Neural cell (in vitro differentiated cells): ENCODE measurements around the gene APOH. TPM values are rescaled to one million over a fixed set of nuclear protein-coding genes. Genes with fewer than 3 reads are reported as not detected.

Experiments used
- H2AFZ ChIP-seq: fragments of 200-600, 300-800 bp; sonication (generic), shearing (Covaris generic); 2 replicates; pipeline ENCODE4 v1.6.0; 2014; ENCODE audit warnings: low read depth, mild to moderate bottlenecking, antibody characterized with exemption, low read length, moderate library complexity
- H3F3A ChIP-seq: fragments of 200-600 bp; shearing (Covaris generic); 2 replicates; pipeline ENCODE4 v1.6.1; 2016; ENCODE audit warnings: mild to moderate bottlenecking, moderate library complexity, mixed read lengths, antibody characterized with exemption, low read length; ENCODE audit not compliant: insufficient read depth, poor library complexity, severe bottlenecking
- H3K27ac ChIP-seq: fragments of 200-600, 300-800 bp; sonication (generic), shearing (Covaris generic); 2 replicates; pipeline ENCODE4 v1.5.1; 2014; ENCODE audit warnings: mild to moderate bottlenecking, low read length, moderate library complexity
- H3K27me3 ChIP-seq: fragments of 300-800, 200-600 bp; sonication (generic), shearing (Covaris generic); 2 replicates; pipeline ENCODE4 v1.6.0; 2014; ENCODE audit warnings: mild to moderate bottlenecking, low read depth, low read length, moderate library complexity; ENCODE audit not compliant: insufficient read depth
- H3K36me3 ChIP-seq: fragments of 300-800, 200-600 bp; sonication (generic), shearing (Covaris generic); 2 replicates; pipeline ENCODE4 v1.5.1; 2014; ENCODE audit warnings: mild to moderate bottlenecking, antibody characterized with exemption, low read length, moderate library complexity; ENCODE audit not compliant: insufficient read depth
- H3K4me2 ChIP-seq: fragments of 300-800, 200-600 bp; sonication (generic), shearing (Covaris generic); 2 replicates; pipeline ENCODE4 v1.6.0; 2014; ENCODE audit warnings: mild to moderate bottlenecking, low read length
- H3K4me3 ChIP-seq: fragments of 300-800, 200-600 bp; sonication (generic), shearing (Covaris generic); 2 replicates; pipeline ENCODE4 v1.5.1; 2014; ENCODE audit warnings: mild to moderate bottlenecking, low read length, moderate library complexity
- H3K79me2 ChIP-seq: fragments of 200-600 bp; shearing (Covaris generic); replicated peaks from 2 replicates; pipeline ENCODE4 v1.6.0; 2014; ENCODE audit warnings: mild to moderate bottlenecking, low read length, moderate library complexity; ENCODE audit not compliant: insufficient read depth
- H3K9ac ChIP-seq: fragments of 300-800, 200-600 bp; sonication (generic), shearing (Covaris generic); 2 replicates; pipeline ENCODE4 v1.6.1; 2016; ENCODE audit warnings: mild to moderate bottlenecking, low read length, mixed read lengths
- H3K9me2 ChIP-seq: fragments of 200-600 bp; shearing (Covaris generic); 2 replicates; pipeline ENCODE4 v1.6.1; 2016; ENCODE audit warnings: mild to moderate bottlenecking, low read length, mixed read lengths; ENCODE audit not compliant: insufficient read depth
- H3K9me3 ChIP-seq: fragments of 200-600, 300-800 bp; sonication (generic), shearing (Covaris generic); 2 replicates; pipeline ENCODE4 v1.6.1; 2016; ENCODE audit warnings: mild to moderate bottlenecking, mixed run types, low read length, moderate library complexity, mixed read lengths
- H4K20me1 ChIP-seq: fragments of 200-600 bp; shearing (Covaris generic); 2 replicates; pipeline ENCODE4 v1.6.1; 2016; ENCODE audit warnings: mild to moderate bottlenecking, mixed run types; ENCODE audit not compliant: insufficient read depth
- EP300 ChIP-seq: fragments of 450-650 bp; conservative IDR thresholded peaks from 2 replicates; pipeline ENCODE4 v1.6.1; 2014; ENCODE audit warnings: antibody characterized with exemption, mild to moderate bottlenecking, moderate library complexity; ENCODE audit not compliant: poor library complexity, severe bottlenecking
- EZH2 ChIP-seq: fragments of 200-600, 300-800 bp; shearing (Covaris generic), sonication (generic); IDR thresholded peaks from 2 replicates; pipeline ENCODE4 v1.6.1; 2014; ENCODE audit warnings: antibody characterized with exemption, low read length, borderline replicate concordance, mild to moderate bottlenecking; ENCODE audit not compliant: insufficient read depth, poor library complexity, severe bottlenecking
- POLR2AphosphoS5 ChIP-seq: IDR thresholded peaks from 2 replicates; pipeline ENCODE4 v1.6.1; 2012
- RAD21 ChIP-seq: fragments of 450-650 bp; conservative IDR thresholded peaks from 2 replicates; pipeline ENCODE4 v1.6.1; 2014; ENCODE audit warnings: antibody characterized with exemption, mild to moderate bottlenecking, moderate library complexity
- TAF1 ChIP-seq: IDR thresholded peaks from 2 replicates; pipeline ENCODE4 v1.6.1; 2012; ENCODE audit warnings: low read depth
- polyA plus RNA-seq: library from polyadenylated mRNA; depleted of rRNA; stranded (reverse); fragments of >200 nt; gene quantifications from 2 replicates; pipeline ENCODE4 v1.2.3, GENCODE V29; 2014
- TF ChIP-seq, protein P1 (sequence below): fragments of 450-650 bp; IDR thresholded peaks from 2 replicates; pipeline ENCODE4 v1.5.1; 2014; ENCODE audit warnings: antibody characterized with exemption, mild to moderate bottlenecking, moderate library complexity; ENCODE audit not compliant: poor library complexity, severe bottlenecking
- TF ChIP-seq, protein P2 (sequence below): IDR thresholded peaks from 2 replicates; pipeline ENCODE4 v1.6.1; 2012; ENCODE audit warnings: borderline replicate concordance

Gene APOH
- polyA plus RNA-seq, 1 donor from 2014 or later = not detected

DNA sequence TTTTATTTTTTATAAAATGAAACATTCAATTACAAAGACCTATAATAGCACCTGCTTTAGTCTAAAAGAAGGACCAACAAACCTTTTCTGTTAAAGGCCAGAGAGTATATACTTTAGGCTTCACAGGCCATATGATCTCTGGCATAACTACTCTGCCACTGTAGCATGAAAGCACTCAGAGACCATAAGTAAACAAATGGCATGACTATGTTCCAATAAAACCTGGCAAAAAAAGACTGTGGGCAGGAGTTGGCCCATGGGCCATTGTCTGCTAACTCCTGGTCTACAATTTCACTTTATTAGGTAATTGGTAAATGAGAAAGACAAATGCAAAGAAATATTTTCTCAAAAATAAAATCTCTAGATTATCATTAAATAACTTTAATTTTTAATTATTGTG lies 52.2 kb downstream of the APOH start:
- Histone ChIP-seq H3K79me2 (no peaks in the 10 kb centered on the region), H3K9ac (no peak overlapping the region), H3K4me2 (no peak overlapping the region), H2AFZ (no peak overlapping the region), H3K9me3 (no peaks in the 10 kb centered on the region), H3K9me2 (no peaks in the 10 kb centered on the region), H3K4me3 (no peak overlapping the region), H4K20me1 (no peaks in the 10 kb centered on the region), H3K27ac (no peak overlapping the region), H3K27me3 (no peaks in the 10 kb centered on the region), H3F3A (no peaks in the 10 kb centered on the region), H3K36me3 (no peaks in the 10 kb centered on the region)
- TF ChIP-seq, protein P1, sequence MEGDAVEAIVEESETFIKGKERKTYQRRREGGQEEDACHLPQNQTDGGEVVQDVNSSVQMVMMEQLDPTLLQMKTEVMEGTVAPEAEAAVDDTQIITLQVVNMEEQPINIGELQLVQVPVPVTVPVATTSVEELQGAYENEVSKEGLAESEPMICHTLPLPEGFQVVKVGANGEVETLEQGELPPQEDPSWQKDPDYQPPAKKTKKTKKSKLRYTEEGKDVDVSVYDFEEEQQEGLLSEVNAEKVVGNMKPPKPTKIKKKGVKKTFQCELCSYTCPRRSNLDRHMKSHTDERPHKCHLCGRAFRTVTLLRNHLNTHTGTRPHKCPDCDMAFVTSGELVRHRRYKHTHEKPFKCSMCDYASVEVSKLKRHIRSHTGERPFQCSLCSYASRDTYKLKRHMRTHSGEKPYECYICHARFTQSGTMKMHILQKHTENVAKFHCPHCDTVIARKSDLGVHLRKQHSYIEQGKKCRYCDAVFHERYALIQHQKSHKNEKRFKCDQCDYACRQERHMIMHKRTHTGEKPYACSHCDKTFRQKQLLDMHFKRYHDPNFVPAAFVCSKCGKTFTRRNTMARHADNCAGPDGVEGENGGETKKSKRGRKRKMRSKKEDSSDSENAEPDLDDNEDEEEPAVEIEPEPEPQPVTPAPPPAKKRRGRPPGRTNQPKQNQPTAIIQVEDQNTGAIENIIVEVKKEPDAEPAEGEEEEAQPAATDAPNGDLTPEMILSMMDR = no peak
- TF ChIP-seq TAF1 = no peak
- no peak for TF ChIP-seq EZH2

DNA sequence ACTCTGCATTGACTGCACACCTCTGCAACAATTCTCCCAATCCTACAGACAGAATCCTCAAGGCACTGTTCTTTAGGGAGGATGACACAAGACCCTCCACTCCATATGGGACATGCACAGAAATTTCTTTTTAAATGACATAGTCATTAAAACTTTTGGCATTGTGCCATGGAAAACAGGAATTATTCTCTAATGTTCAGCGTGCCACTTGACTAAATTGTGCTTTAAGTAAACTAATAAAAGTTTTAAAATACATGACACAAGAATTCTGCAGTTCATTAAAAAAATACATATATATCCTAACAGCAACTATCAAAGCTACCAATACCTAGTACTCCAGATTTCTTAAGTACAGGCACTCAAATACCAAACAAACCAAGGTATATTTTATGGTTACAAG lies 53.3 kb downstream of the APOH start:
- Histone ChIP-seq H3K27me3 (no peaks in the 10 kb centered on the region), H3K79me2 (no peaks in the 10 kb centered on the region), H4K20me1 (no peaks in the 10 kb centered on the region), H3K27ac (no peak overlapping the region), H2AFZ (no peak overlapping the region), H3K4me2 (no peak overlapping the region), H3K9me3 (no peaks in the 10 kb centered on the region), H3F3A (no peaks in the 10 kb centered on the region), H3K9me2 (no peaks in the 10 kb centered on the region), H3K4me3 (no peak overlapping the region), H3K36me3 (no peaks in the 10 kb centered on the region), H3K9ac (no peak overlapping the region)
- no peak for TF ChIP-seq EP300
- TF ChIP-seq, protein P2, sequence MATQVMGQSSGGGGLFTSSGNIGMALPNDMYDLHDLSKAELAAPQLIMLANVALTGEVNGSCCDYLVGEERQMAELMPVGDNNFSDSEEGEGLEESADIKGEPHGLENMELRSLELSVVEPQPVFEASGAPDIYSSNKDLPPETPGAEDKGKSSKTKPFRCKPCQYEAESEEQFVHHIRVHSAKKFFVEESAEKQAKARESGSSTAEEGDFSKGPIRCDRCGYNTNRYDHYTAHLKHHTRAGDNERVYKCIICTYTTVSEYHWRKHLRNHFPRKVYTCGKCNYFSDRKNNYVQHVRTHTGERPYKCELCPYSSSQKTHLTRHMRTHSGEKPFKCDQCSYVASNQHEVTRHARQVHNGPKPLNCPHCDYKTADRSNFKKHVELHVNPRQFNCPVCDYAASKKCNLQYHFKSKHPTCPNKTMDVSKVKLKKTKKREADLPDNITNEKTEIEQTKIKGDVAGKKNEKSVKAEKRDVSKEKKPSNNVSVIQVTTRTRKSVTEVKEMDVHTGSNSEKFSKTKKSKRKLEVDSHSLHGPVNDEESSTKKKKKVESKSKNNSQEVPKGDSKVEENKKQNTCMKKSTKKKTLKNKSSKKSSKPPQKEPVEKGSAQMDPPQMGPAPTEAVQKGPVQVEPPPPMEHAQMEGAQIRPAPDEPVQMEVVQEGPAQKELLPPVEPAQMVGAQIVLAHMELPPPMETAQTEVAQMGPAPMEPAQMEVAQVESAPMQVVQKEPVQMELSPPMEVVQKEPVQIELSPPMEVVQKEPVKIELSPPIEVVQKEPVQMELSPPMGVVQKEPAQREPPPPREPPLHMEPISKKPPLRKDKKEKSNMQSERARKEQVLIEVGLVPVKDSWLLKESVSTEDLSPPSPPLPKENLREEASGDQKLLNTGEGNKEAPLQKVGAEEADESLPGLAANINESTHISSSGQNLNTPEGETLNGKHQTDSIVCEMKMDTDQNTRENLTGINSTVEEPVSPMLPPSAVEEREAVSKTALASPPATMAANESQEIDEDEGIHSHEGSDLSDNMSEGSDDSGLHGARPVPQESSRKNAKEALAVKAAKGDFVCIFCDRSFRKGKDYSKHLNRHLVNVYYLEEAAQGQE = no peak
- TF ChIP-seq, protein P1 = no peak
- no peak for TF ChIP-seq POLR2AphosphoS5
- no peak for TF ChIP-seq RAD21
